ENCODE measurements around the gene METTL13. TPM values are rescaled to one million over a fixed set of nuclear protein-coding genes. Genes with fewer than 3 reads are reported as not detected.

METTL13 gene
- total RNA-seq, 2 experiments from 2014 or later = 28.3 to 35.4 TPM

GRCh38 chr1:171814692-171815091, 33.2 kb downstream of the METTL13 start:
- no TSS peak for BruUV-seq (replicated peaks)
- CTCF ChIA-PET (ENCODE audit: unreplicated experiment) = no interaction called here
- no peaks in the 10 kb centered on the region for H3K79me2 ChIP-seq (ENCODE audit: insufficient read depth, low read depth, low read length)
- H3K27ac ChIP-seq (ENCODE audit: low read depth, low read length, poor library complexity, severe bottlenecking) = no peak overlapping the region
- no peak overlapping the region for H3K4me3 ChIP-seq (ENCODE audit: low read depth, low read length, poor library complexity, severe bottlenecking)
- H4K20me1 ChIP-seq (ENCODE audit: insufficient read depth, low read length) = no peaks in the 10 kb centered on the region
- no peaks in the 10 kb centered on the region for H3K4me1 ChIP-seq (ENCODE audit: insufficient read depth, low read length, poor library complexity, severe bottlenecking)
- no peaks in the 10 kb centered on the region for H3K36me3 ChIP-seq (ENCODE audit: insufficient read depth, low read length)
- no peak for DNase-seq (ENCODE audit: low spot score)
- no peak overlapping the region for H3K4me2 ChIP-seq (ENCODE audit: low read length)
- H3K9me3 ChIP-seq (ENCODE audit: low read length) = no peaks in the 10 kb centered on the region
- intact Hi-C loops (cut with micrococcal nuclease; ENCODE audit: unreplicated experiment) = no loop called here
- POLR2A ChIA-PET = no interaction called here
- H2AFZ ChIP-seq (ENCODE audit: low read length) = no peak overlapping the region
- TF ChIP-seq EZH2phosphoT487 (IDR thresholded peaks at IDR 0.05; ENCODE audit: borderline replicate concordance, low read depth, low read length) (no peak), CTCF (conservative IDR thresholded peaks at IDR 0.05; ENCODE audit: low read length) (no peak)
- H3K9me2 ChIP-seq (ENCODE audit: insufficient read depth, low read length) = no peaks in the 10 kb centered on the region

- Histone ChIP-seq H4K20me1 (ENCODE audit: insufficient read depth, low read length) (no peaks in the 10 kb centered on the region), H3K27ac (ENCODE audit: low read depth, low read length, poor library complexity, severe bottlenecking) (no peak overlapping the region), H3K4me3 (ENCODE audit: low read depth, low read length, poor library complexity, severe bottlenecking) (no peak overlapping the region), H3K9me2 (ENCODE audit: insufficient read depth, low read length) (no peaks in the 10 kb centered on the region), H3K9me3 (ENCODE audit: low read length) (no peaks in the 10 kb centered on the region), H3K79me2 (ENCODE audit: insufficient read depth, low read depth, low read length) (no peaks in the 10 kb centered on the region), H2AFZ (ENCODE audit: low read length) (no peak overlapping the region), H3K36me3 (ENCODE audit: insufficient read depth, low read length) (no peaks in the 10 kb centered on the region), H3K4me1 (ENCODE audit: insufficient read depth, low read length, poor library complexity, severe bottlenecking) (no peaks in the 10 kb centered on the region), H3K4me2 (ENCODE audit: low read length) (no peak overlapping the region)
- intact Hi-C loops (cut with micrococcal nuclease; ENCODE audit: unreplicated experiment) = no loop called here
- BruUV-seq (replicated peaks) = no TSS peak
- TF ChIP-seq CTCF (conservative IDR thresholded peaks at IDR 0.05; ENCODE audit: low read length) (no peak), EZH2phosphoT487 (IDR thresholded peaks at IDR 0.05; ENCODE audit: borderline replicate concordance, low read depth, low read length) (no peak)
- ChIA-PET POLR2A (interaction anchor here (0.9 to 1.3 kb wide), 3 partner anchors 8 to 35 kb away, joined by 3 to 5 read pairs (median 4); partner anchors contain the start of gene METTL13), CTCF (ENCODE audit: unreplicated experiment) (no interaction called here)
- no peak for DNase-seq (ENCODE audit: low spot score)
Measured at GRCh38 chr1:171816300-171816901, 34.9 kb downstream of the METTL13 start.

GRCh38 chr1:171817511-171818265, 36.2 kb downstream of the METTL13 start:
- no peak overlapping the region for H2AFZ ChIP-seq (ENCODE audit: low read length)
- H3K79me2 ChIP-seq (ENCODE audit: insufficient read depth, low read depth, low read length) = no peaks in the 10 kb centered on the region
- no peaks in the 10 kb centered on the region for H3K9me2 ChIP-seq (ENCODE audit: insufficient read depth, low read length)
- BruUV-seq (replicated peaks) = no TSS peak
- no peak overlapping the region for H3K27ac ChIP-seq (ENCODE audit: low read depth, low read length, poor library complexity, severe bottlenecking)
- TF ChIP-seq CTCF (conservative IDR thresholded peaks at IDR 0.05; ENCODE audit: low read length) (no peak), EZH2phosphoT487 (IDR thresholded peaks at IDR 0.05; ENCODE audit: borderline replicate concordance, low read depth, low read length) (no peak)
- H3K4me2 ChIP-seq (ENCODE audit: low read length) = no peak overlapping the region
- no peaks in the 10 kb centered on the region for H4K20me1 ChIP-seq (ENCODE audit: insufficient read depth, low read length)
- H3K9me3 ChIP-seq (ENCODE audit: low read length) = no peaks in the 10 kb centered on the region
- no peaks in the 10 kb centered on the region for H3K36me3 ChIP-seq (ENCODE audit: insufficient read depth, low read length)
- intact Hi-C loops (cut with micrococcal nuclease; ENCODE audit: unreplicated experiment) = no loop called here
- no peaks in the 10 kb centered on the region for H3K4me1 ChIP-seq (ENCODE audit: insufficient read depth, low read length, poor library complexity, severe bottlenecking)
- no peak for DNase-seq (ENCODE audit: low spot score)
- ChIA-PET POLR2A (interaction anchor here (1.2 kb wide), 1 partner anchor 9 kb away, joined by 4 read pairs; no protein-coding TSS in a partner anchor), CTCF (ENCODE audit: unreplicated experiment) (no interaction called here)
- no peak overlapping the region for H3K4me3 ChIP-seq (ENCODE audit: low read depth, low read length, poor library complexity, severe bottlenecking)

Measured in OCI-LY7 (cell line).